Right atrium auricular region (tissue), 2 donors: Measurements from ENCODE around the gene AAK1. TPM values are rescaled to one million over a fixed set of nuclear protein-coding genes. Genes with fewer than 3 reads are reported as not detected.
A peak's percentile ranks its signal among the peaks of the same experiment; 100 is the strongest.

Experiments used
- DNase-seq: peaks from one replicate; pipeline ENCODE4 v3.0.0-alpha.2; 2019; ENCODE audit warnings: low spot score
- H3K27ac ChIP-seq, 2 donors: fragments of 200-600 bp; sonication (generic); 1 replicate in 1 of 2; 2 replicates in 1 of 2; pipeline ENCODE4 v1.5.1; 2016 to 2019
- H3K27me3 ChIP-seq, 2 donors: fragments of 200-600 bp; sonication (generic); one replicate each; pipeline versions ENCODE4 v1.5.1 to v1.6.0; 2017 to 2019
- H3K36me3 ChIP-seq: fragments of 200-600 bp; sonication (generic); one replicate; pipeline ENCODE4 v1.5.1; 2016
- H3K4me1 ChIP-seq, 2 donors: fragments of 200-600 bp; sonication (generic); one replicate each; pipeline versions ENCODE4 v1.5.1 to v1.6.0; 2017 to 2019
- H3K4me3 ChIP-seq, 2 donors: fragments of 200-600 bp; sonication (generic); 1 replicate in 1 of 2; 2 replicates in 1 of 2; pipeline ENCODE4 v1.5.1; 2017 to 2019; ENCODE audit warnings: mild to moderate bottlenecking in 1 of 2, moderate library complexity in 1 of 2
- H3K9me3 ChIP-seq, 2 donors: fragments of 200-600 bp; sonication (generic); one replicate each; pipeline ENCODE4 v1.5.1; 2019
- CTCF ChIP-seq, 2 donors: fragments of 200-600 bp; sonication (generic); IDR thresholded peaks; one replicate each; pipeline ENCODE4 v1.5.1; 2019; ENCODE audit warnings: antibody characterized with exemption in 2 of 2
- total RNA-seq, 2 donors: library from RNA; depleted of rRNA; stranded (reverse); fragments of >200 nt; gene quantifications; one replicate each; pipeline ENCODE4 v1.1.0, GENCODE V29; 2016

AAK1 gene
- total RNA-seq, 2 donors from 2014 or later, result 50.4 to 62.6 TPM

- H3K36me3 ChIP-seq, result no peaks in the 10 kb centered on the region
- no peak for DNase-seq
- peak overlapping the region; percentile 92 to 99 for H3K27ac ChIP-seq
- peaks cover 0 to 39% of the 10 kb centered on the region in 2 donors for H3K4me1 ChIP-seq
- H3K27me3 ChIP-seq, result no peaks in the 10 kb centered on the region
- TF ChIP-seq CTCF (IDR thresholded peaks at IDR 0.05), result no peak
- peak overlapping the region; percentile 79 to 98 for H3K4me3 ChIP-seq
- H3K9me3 ChIP-seq, result no peaks in the 10 kb centered on the region
Observed at GRCh38 chr2:69644506-69644979, 1.0 kb upstream of the AAK1 start.

GRCh38 chr2:69642709-69643601 lies 584 bp downstream of the AAK1 start:
- H3K27me3 ChIP-seq, result no peaks in the 10 kb centered on the region
- TF ChIP-seq CTCF (IDR thresholded peaks at IDR 0.05), result no peak
- DNase-seq, result peak; percentile 67
- H3K9me3 ChIP-seq, result no peaks in the 10 kb centered on the region
- H3K27ac ChIP-seq, result peak overlapping the region; percentile 92 to 99
- H3K4me1 ChIP-seq, result peaks cover 0 to 52% of the 10 kb centered on the region in 2 donors
- H3K4me3 ChIP-seq, result peak overlapping the region; percentile 79 to 98
- no peaks in the 10 kb centered on the region for H3K36me3 ChIP-seq

- no peaks in the 10 kb centered on the region for H3K27me3 ChIP-seq
- peak overlapping the region; percentile 92 to 99 for H3K27ac ChIP-seq
- H3K4me3 ChIP-seq, result peak overlapping the region; percentile 79 to 98
- H3K9me3 ChIP-seq, result no peaks in the 10 kb centered on the region
- DNase-seq, result no peak
- no peaks in the 10 kb centered on the region for H3K36me3 ChIP-seq
- no peak for TF ChIP-seq CTCF (IDR thresholded peaks at IDR 0.05)
- peaks cover 0 to 54% of the 10 kb centered on the region in 2 donors for H3K4me1 ChIP-seq
Observed at GRCh38 chr2:69641887-69642708, 1.4 kb downstream of the AAK1 start.

- peak overlapping the region; percentile 79 to 98 for H3K4me3 ChIP-seq
- peaks cover 0 to 54% of the 10 kb centered on the region in 2 donors for H3K4me1 ChIP-seq
- H3K27me3 ChIP-seq, result no peaks in the 10 kb centered on the region
- no peaks in the 10 kb centered on the region for H3K9me3 ChIP-seq
- H3K36me3 ChIP-seq, result no peaks in the 10 kb centered on the region
- no peak for TF ChIP-seq CTCF (IDR thresholded peaks at IDR 0.05)
- DNase-seq, result no peak
- peak overlapping the region in 1 of 2 donors; percentile 92 for H3K27ac ChIP-seq
Observed at GRCh38 chr2:69641471-69641870, 2.1 kb downstream of the AAK1 start.

- Histone ChIP-seq H3K9me3 (no peaks in the 10 kb centered on the region), H3K36me3 (no peaks in the 10 kb centered on the region), H3K27me3 (no peaks in the 10 kb centered on the region), H3K27ac (no peak overlapping the region), H3K4me1 (peaks cover 0 to 39% of the 10 kb centered on the region in 2 donors), H3K4me3 (no peak overlapping the region)
- DNase-seq, result no peak
- TF ChIP-seq CTCF (IDR thresholded peaks at IDR 0.05), result no peak
Observed at GRCh38 chr2:69639266-69639665, 4.3 kb downstream of the AAK1 start.
